HepG2 (cell line): ENCODE results near the gene PSMA7. TPM values are rescaled to one million over a fixed set of nuclear protein-coding genes. Genes with fewer than 3 reads are reported as not detected.
A peak's percentile ranks its signal among the peaks of the same experiment; 100 is the strongest.

Experiments used
- DMAP1 ChIP-seq: IDR thresholded peaks from 2 replicates; pipeline ENCODE4 v1.6.1; 2016
- ELF1 ChIP-seq: sonication (generic); formaldehyde crosslinking; IDR thresholded peaks from 2 replicates; pipeline ENCODE4 v1.4.0; 2020; ENCODE audit warnings: missing genetic modification reagents
- ETV5 ChIP-seq: IDR thresholded peaks from 2 replicates; pipeline ENCODE4 v1.6.1; 2018; ENCODE audit warnings: missing biosample characterization, missing genetic modification reagents, inconsistent platforms, borderline replicate concordance
- FOXM1 ChIP-seq: sonication (generic); formaldehyde crosslinking; IDR thresholded peaks from 2 replicates; pipeline ENCODE4 v1.5.0; 2020; ENCODE audit warnings: missing genetic modification reagents
- JUND ChIP-seq: sonication (generic); formaldehyde crosslinking; IDR thresholded peaks from 2 replicates; pipeline ENCODE4 v1.8.0; 2022; ENCODE audit warnings: mild to moderate bottlenecking, missing genetic modification reagents
- MAFG ChIP-seq: sonication (generic); formaldehyde crosslinking; IDR thresholded peaks from 2 replicates; pipeline ENCODE4 v1.5.1; 2020; ENCODE audit warnings: mild to moderate bottlenecking, missing genetic modification reagents
- RBFOX2 ChIP-seq: fragments of 200-400 bp; formaldehyde crosslinking; IDR thresholded peaks from 2 replicates; pipeline ENCODE4 v1.6.1; 2017; ENCODE audit warnings: low read depth, mild to moderate bottlenecking, low read length
- RNF2 ChIP-seq: fragments of 450-650 bp; conservative IDR thresholded peaks from 2 replicates; pipeline ENCODE4 v1.6.1; 2016; ENCODE audit warnings: low read depth
- TCF12 ChIP-seq, 2 experiments: fragments of 450-650 bp in 1 of 2; sonication (generic) in 1 of 2; formaldehyde crosslinking in 1 of 2; IDR thresholded peaks; 2 replicates each; pipeline versions ENCODE4 v1.6.1 to v1.8.0; 2017 to 2022; ENCODE audit warnings: antibody characterized with exemption in 1 of 2, mild to moderate bottlenecking in 1 of 2, missing genetic modification reagents in 1 of 2, moderate library complexity in 1 of 2
- ZBTB42 ChIP-seq: sonication (generic); formaldehyde crosslinking; IDR thresholded peaks from 2 replicates; pipeline ENCODE4 v1.5.0; 2020; ENCODE audit warnings: mild to moderate bottlenecking, missing genetic modification reagents
- ZNF432 ChIP-seq: sonication (generic); formaldehyde crosslinking; IDR thresholded peaks from 2 replicates; pipeline ENCODE4 v1.5.0; 2020; ENCODE audit warnings: missing genetic modification reagents, mild to moderate bottlenecking, borderline replicate concordance
- ZNF556 ChIP-seq: sonication (generic); formaldehyde crosslinking; IDR thresholded peaks from 2 replicates; pipeline ENCODE4 v1.4.0; 2020; ENCODE audit warnings: mild to moderate bottlenecking, missing genetic modification reagents, borderline replicate concordance
- ZNF567 ChIP-seq: sonication (generic); formaldehyde crosslinking; IDR thresholded peaks from 2 replicates; pipeline ENCODE4 v1.8.1; 2023; ENCODE audit warnings: mild to moderate bottlenecking, missing genetic modification reagents, borderline replicate concordance
- ZNF598 ChIP-seq: sonication (generic); formaldehyde crosslinking; IDR thresholded peaks from 2 replicates; pipeline ENCODE4 v1.5.1; 2020; ENCODE audit warnings: mild to moderate bottlenecking, missing genetic modification reagents, borderline replicate concordance
- ZNF614 ChIP-seq: IDR thresholded peaks from 2 replicates; pipeline ENCODE4 v1.6.1; 2018; ENCODE audit warnings: missing biosample characterization, missing genetic modification reagents, inconsistent platforms, borderline replicate concordance
- ZSCAN12 ChIP-seq: sonication (generic); formaldehyde crosslinking; IDR thresholded peaks from 2 replicates; pipeline ENCODE4 v1.9.0; 2021; ENCODE audit warnings: mild to moderate bottlenecking, missing genetic modification reagents
- polyA plus RNA-seq, 8 experiments: library from polyadenylated mRNA; depleted of rRNA in 3 of 8; stranded (reverse) in 7 of 8; unstranded in 1 of 8; fragments of >200 nt; fragmentation: Illumina TruSeq in 4 of 8; extraction: Trizol in 4 of 8; gene quantifications; 2 replicates each; pipeline versions ENCODE4 v1.2.1 to v1.2.3, GENCODE V29; 2011 to 2016; ENCODE audit warnings: low read depth in 4 of 8, missing spikeins in 1 of 8, mixed read lengths in 1 of 8; ENCODE audit not compliant: insufficient read depth in 1 of 8
- total RNA-seq, 5 experiments: library from RNA; depleted of rRNA; stranded (reverse); fragments of >200 nt; fragmentation: Illumina TruSeq; extraction: Trizol; gene quantifications; 2 replicates each; pipeline ENCODE4 v1.2.3, GENCODE V29; 2016; ENCODE audit warnings: low read depth in 1 of 5
- TF ChIP-seq, protein P1 (sequence below): sonication (generic); formaldehyde crosslinking; IDR thresholded peaks from 2 replicates; pipeline ENCODE4 v1.4.0; 2020; ENCODE audit warnings: mild to moderate bottlenecking, low read depth, missing genetic modification reagents
- TF ChIP-seq, protein P2 (sequence below): IDR thresholded peaks from 2 replicates; pipeline ENCODE4 v1.6.1; 2018; ENCODE audit warnings: missing genetic modification reagents, mild to moderate bottlenecking, missing compliant biosample characterization
- TF ChIP-seq, protein P3 (sequence below): sonication (generic); formaldehyde crosslinking; IDR thresholded peaks from 2 replicates; pipeline ENCODE4 v1.8.0; 2022; ENCODE audit warnings: missing genetic modification reagents, mild to moderate bottlenecking, inconsistent platforms, borderline replicate concordance
- TF ChIP-seq, protein P4 (sequence below): IDR thresholded peaks from 2 replicates; pipeline ENCODE4 v1.6.1; 2016; ENCODE audit warnings: missing genetic modification reagents, missing compliant biosample characterization
- TF ChIP-seq, protein P5 (sequence below): IDR thresholded peaks from 2 replicates; pipeline ENCODE4 v1.6.1; 2012; ENCODE audit warnings: low read length, improper control_type of control experiment

Gene PSMA7
- total and polyA plus RNA-seq, 2 of the 13 experiments (the other 11 are each of a cell fraction or from before 2014, with no cell fraction given) = 531 to 631 TPM

DNA sequence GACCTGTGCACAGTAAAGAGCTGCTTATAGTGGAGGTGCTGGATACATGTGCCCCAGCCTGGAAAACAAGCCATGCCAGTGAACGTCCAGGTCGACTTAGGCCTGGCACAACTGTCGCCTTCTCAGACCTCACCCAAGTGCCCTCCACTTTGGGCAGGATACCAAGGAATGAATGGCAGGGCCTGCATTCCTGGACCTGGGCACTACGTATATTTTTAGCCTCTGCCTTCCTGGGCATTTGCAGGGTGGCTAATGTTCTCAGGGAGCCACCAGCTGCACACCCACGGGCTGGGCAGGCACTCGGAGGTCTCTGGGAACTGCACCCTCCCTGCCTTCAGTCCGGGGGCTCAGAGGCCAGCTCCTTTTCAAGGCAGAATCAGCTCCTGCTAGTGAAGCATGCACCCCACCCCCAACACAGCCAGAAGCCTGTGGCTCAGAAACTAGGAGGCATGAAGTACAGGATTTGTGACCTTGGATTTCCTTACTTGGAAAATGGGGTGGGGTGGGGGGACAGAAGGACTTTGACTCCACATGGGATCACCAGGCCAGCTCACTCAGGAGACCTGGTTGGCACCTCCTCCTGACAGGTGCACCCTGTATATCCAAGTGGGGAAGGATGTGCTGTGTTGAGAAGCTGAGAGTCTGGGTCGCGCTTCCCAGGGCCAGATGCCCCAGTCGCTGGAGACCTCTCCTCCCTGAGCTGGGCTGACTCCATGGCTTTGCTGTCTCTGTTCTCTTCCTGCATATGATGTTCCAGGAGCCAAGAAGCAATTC lies 23.4 kb downstream of the PSMA7 start (continued):
- TF ChIP-seq, protein P1, sequence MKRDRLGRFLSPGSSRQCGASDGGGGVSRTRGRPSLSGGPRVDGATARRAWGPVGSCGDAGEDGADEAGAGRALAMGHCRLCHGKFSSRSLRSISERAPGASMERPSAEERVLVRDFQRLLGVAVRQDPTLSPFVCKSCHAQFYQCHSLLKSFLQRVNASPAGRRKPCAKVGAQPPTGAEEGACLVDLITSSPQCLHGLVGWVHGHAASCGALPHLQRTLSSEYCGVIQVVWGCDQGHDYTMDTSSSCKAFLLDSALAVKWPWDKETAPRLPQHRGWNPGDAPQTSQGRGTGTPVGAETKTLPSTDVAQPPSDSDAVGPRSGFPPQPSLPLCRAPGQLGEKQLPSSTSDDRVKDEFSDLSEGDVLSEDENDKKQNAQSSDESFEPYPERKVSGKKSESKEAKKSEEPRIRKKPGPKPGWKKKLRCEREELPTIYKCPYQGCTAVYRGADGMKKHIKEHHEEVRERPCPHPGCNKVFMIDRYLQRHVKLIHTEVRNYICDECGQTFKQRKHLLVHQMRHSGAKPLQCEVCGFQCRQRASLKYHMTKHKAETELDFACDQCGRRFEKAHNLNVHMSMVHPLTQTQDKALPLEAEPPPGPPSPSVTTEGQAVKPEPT (CRISPR knock-in tag) = no peak
- TF ChIP-seq ZNF614 (CRISPR knock-in tag) = peak; percentile 31; the same call in 1 of the 2 replicates
- TF ChIP-seq ZBTB42 (CRISPR knock-in tag) = no peak; the same call in 1 of the 2 replicates
- TF ChIP-seq, protein P2, sequence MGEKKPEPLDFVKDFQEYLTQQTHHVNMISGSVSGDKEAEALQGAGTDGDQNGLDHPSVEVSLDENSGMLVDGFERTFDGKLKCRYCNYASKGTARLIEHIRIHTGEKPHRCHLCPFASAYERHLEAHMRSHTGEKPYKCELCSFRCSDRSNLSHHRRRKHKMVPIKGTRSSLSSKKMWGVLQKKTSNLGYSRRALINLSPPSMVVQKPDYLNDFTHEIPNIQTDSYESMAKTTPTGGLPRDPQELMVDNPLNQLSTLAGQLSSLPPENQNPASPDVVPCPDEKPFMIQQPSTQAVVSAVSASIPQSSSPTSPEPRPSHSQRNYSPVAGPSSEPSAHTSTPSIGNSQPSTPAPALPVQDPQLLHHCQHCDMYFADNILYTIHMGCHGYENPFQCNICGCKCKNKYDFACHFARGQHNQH = peak; percentile 60; the same call in 1 of the 2 replicates
- no peak for TF ChIP-seq ZNF567 (CRISPR knock-in tag)
- TF ChIP-seq, protein P3, sequence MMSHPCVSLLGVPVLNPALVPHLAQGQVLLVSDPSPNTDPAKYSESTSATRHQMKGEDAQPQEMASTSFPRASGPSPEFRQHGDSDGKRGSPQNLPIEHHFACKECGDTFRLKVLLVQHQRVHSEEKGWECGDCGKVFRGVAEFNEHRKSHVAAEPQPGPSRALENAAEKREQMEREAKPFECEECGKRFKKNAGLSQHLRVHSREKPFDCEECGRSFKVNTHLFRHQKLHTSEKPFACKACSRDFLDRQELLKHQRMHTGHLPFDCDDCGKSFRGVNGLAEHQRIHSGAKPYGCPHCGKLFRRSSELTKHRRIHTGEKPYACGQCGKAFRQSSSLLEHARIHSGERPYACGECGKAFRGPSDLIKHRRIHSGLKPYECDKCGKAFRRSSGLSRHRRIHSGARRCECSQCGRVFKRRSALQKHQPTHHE (CRISPR knock-in tag) = no peak
- no peak for TF ChIP-seq FOXM1 (CRISPR knock-in tag)
- TF ChIP-seq, protein P4, sequence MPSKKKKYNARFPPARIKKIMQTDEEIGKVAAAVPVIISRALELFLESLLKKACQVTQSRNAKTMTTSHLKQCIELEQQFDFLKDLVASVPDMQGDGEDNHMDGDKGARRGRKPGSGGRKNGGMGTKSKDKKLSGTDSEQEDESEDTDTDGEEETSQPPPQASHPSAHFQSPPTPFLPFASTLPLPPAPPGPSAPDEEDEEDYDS (CRISPR knock-in tag) = peak; percentile 33; the same call in 1 of the 2 replicates
- no peak for TF ChIP-seq MAFG (CRISPR knock-in tag)
- TF ChIP-seq ELF1 (CRISPR knock-in tag) = no peak
- no peak for TF ChIP-seq RBFOX2
- peak; percentile 18; the same call in 1 of the 2 replicates for TF ChIP-seq ETV5 (CRISPR knock-in tag)
- 0 out of 2 replicates have a peak, but pooled peaks have one; percentile 66 for TF ChIP-seq ZNF598 (CRISPR knock-in tag)
- TF ChIP-seq, protein P5, sequence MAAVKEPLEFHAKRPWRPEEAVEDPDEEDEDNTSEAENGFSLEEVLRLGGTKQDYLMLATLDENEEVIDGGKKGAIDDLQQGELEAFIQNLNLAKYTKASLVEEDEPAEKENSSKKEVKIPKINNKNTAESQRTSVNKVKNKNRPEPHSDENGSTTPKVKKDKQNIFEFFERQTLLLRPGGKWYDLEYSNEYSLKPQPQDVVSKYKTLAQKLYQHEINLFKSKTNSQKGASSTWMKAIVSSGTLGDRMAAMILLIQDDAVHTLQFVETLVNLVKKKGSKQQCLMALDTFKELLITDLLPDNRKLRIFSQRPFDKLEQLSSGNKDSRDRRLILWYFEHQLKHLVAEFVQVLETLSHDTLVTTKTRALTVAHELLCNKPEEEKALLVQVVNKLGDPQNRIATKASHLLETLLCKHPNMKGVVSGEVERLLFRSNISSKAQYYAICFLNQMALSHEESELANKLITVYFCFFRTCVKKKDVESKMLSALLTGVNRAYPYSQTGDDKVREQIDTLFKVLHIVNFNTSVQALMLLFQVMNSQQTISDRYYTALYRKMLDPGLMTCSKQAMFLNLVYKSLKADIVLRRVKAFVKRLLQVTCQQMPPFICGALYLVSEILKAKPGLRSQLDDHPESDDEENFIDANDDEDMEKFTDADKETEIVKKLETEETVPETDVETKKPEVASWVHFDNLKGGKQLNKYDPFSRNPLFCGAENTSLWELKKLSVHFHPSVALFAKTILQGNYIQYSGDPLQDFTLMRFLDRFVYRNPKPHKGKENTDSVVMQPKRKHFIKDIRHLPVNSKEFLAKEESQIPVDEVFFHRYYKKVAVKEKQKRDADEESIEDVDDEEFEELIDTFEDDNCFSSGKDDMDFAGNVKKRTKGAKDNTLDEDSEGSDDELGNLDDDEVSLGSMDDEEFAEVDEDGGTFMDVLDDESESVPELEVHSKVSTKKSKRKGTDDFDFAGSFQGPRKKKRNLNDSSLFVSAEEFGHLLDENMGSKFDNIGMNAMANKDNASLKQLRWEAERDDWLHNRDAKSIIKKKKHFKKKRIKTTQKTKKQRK = no peak
- TF ChIP-seq ZNF432 (CRISPR knock-in tag) = no peak
- TF ChIP-seq JUND = no peak
- no peak for TF ChIP-seq TCF12 (IDR thresholded peaks at IDR 0.05)
- TF ChIP-seq TCF12 (CRISPR knock-in tag; IDR thresholded peaks at IDR 0.05) = no peak
- TF ChIP-seq ZNF556 (CRISPR knock-in tag) = no peak; the same call in 1 of the 2 replicates
- peak; percentile 30; the same call in 1 of the 2 replicates for TF ChIP-seq DMAP1 (CRISPR knock-in tag)
- peak; percentile 51; the same call in 1 of the 2 replicates for TF ChIP-seq RNF2
- TF ChIP-seq ZSCAN12 (CRISPR knock-in tag) = no peak
